GM10266 (cell line): ENCODE results near the gene NETO1.

Experiments used
- DNase-seq: peaks from one replicate; pipeline ENCODE4 v3.0.0; 2012; ENCODE audit errors: extremely low spot score
- CTCF ChIP-seq: IDR thresholded peaks from 2 replicates; pipeline ENCODE4 v1.5.1; 2012; ENCODE audit warnings: mild to moderate bottlenecking, low read depth; ENCODE audit not compliant: control insufficient read depth, insufficient read depth; ENCODE audit errors: missing control alignments

The NETO1 gene

GRCh38 chr18:72843743-72844142, 24.0 kb downstream of the NETO1 start:
- no peak for DNase-seq

GRCh38 chr18:72840109-72840508, 27.7 kb downstream of the NETO1 start:
- no peak for DNase-seq
- no peak for TF ChIP-seq CTCF

More at GRCh38 chr18:72843743-72844142, 24.0 kb downstream of the NETO1 start:
- no peak for TF ChIP-seq CTCF

GRCh38 chr18:72834731-72835130, 33.1 kb downstream of the NETO1 start:
- DNase-seq: no peak
- TF ChIP-seq CTCF: no peak

GRCh38 chr18:72833471-72833870, 34.3 kb downstream of the NETO1 start:
- no peak for DNase-seq
- TF ChIP-seq CTCF: no peak

DNA sequence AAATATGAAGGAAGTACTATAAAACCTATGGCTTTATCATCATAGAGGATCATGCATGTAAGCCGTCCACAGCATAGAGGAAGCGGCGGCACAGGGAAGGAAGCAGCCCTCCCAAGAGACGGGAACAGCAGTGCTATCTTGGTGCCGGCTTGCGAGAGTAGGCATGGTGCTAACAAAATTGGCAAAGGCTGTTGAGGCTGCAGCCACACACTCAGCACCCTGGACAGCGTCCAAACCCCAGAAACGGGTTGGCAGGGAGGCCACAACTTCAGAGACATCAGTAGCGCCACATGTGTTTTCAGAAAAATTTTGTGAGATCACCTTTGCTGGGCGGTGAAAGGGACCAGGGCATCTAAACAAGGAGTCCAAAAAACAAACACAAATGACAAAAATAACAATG, 37.7 kb downstream of the NETO1 start:
- TF ChIP-seq CTCF: no peak
- DNase-seq: peak; percentile 8

- no peak for DNase-seq
- TF ChIP-seq CTCF: no peak
Measured at GRCh38 chr18:72828601-72829000, 39.2 kb downstream of the NETO1 start.

DNA sequence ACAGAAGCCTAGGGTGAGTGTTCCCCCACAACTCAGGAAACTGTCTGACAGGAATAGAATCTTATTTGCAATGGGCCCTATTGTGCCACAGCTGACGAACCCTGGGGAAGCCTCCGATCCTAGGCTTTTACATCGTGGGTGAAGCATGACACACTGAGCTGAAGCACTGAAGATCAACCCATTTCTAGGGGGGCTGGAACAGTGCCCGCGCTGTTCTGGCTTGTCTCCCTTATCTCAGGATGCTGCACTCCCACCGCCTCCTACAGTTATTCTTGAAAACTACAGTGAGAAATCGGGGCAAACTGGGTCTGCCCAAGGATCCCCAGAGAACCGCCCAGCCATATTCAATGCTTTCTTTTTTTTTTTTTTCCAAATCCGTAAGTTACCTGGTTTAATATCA, 41.1 kb downstream of the NETO1 start:
- DNase-seq: no peak
- TF ChIP-seq CTCF: no peak
